Stomach smooth muscle (tissue), 2 donors: ENCODE results near the gene NEURL1.

ENCODE experiments used
- H3K27ac ChIP-seq: one replicate; pipeline ENCODE4 v1.7.0; 2013; ENCODE audit warnings: mild to moderate bottlenecking, low read length, inconsistent platforms
- H3K27me3 ChIP-seq, 2 donors: one replicate each; pipeline ENCODE4 v1.7.0; 2013; ENCODE audit warnings: low read length in 2 of 2; ENCODE audit not compliant: insufficient read depth in 2 of 2, control insufficient read depth in 1 of 2
- H3K36me3 ChIP-seq, 2 donors: one replicate each; pipeline ENCODE4 v1.7.0; 2013; ENCODE audit warnings: low read length in 2 of 2; ENCODE audit not compliant: control insufficient read depth in 2 of 2, insufficient read depth in 2 of 2
- H3K4me1 ChIP-seq: one replicate; pipeline ENCODE4 v1.7.0; 2013; ENCODE audit warnings: low read length; ENCODE audit not compliant: control insufficient read depth, insufficient read depth
- H3K4me3 ChIP-seq, 2 donors: one replicate each; pipeline ENCODE4 v1.7.0; 2013; ENCODE audit warnings: low read length in 2 of 2
- H3K9ac ChIP-seq, 2 donors: one replicate each; pipeline ENCODE4 v1.7.0; 2013; ENCODE audit warnings: low read length in 2 of 2, mild to moderate bottlenecking in 1 of 2
- H3K9me3 ChIP-seq, 2 donors: one replicate each; pipeline ENCODE4 v1.7.0; 2013; ENCODE audit warnings: low read length in 2 of 2; ENCODE audit not compliant: control insufficient read depth in 2 of 2
- donor health status: healthy.
- donor health status: Pancreatic carcinoma.

Gene NEURL1

DNA sequence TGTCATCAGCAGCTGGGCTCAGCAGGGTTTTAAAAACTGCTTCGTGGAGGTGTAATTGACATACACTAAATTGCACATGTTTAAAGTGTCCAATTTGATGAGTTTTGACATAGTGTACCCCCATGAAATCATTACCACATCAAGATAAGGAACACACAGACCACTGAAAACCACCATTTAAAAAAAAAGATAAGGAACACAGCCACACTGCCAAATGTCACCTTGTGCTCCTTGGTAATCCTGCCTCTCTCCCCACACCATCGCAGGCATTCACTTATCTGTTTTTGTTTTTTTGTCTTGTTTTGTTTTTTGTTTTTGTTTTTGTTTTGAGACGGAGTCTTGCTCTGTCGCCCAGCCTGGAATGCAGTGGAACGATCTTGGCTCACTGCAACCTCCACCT lies 75.0 kb downstream of the NEURL1 start:
- Histone ChIP-seq H3K36me3 (no peaks in the 10 kb centered on the region), H3K9ac (no peak overlapping the region), H3K4me3 (no peak overlapping the region), H3K27ac (no peak overlapping the region), H3K9me3 (no peaks in the 10 kb centered on the region), H3K4me1 (no peaks in the 10 kb centered on the region), H3K27me3 (no peaks in the 10 kb centered on the region)

DNA sequence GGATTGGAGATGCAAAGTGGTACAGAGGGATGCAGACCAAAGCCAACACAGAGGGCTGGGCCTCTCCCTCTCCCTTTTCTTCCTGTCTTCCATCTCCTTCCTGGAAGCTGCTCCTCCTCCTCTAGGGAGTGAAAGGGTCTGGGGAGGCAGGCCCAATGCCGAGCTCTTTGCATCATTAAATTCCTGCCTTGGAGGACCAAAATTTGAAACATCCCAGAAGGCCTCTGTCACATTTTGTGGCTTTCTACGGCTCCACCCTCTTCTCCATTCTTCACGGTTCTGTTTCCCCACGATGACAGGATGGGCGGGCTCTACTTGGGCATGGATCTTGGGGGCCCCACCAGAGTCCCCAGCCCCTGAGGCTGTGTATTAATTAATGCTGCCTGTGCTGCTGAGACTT lies 76.4 kb downstream of the NEURL1 start:
- Histone ChIP-seq H3K27ac (no peak overlapping the region), H3K9me3 (no peaks in the 10 kb centered on the region), H3K9ac (no peak overlapping the region), H3K4me1 (no peaks in the 10 kb centered on the region), H3K4me3 (no peak overlapping the region), H3K36me3 (no peaks in the 10 kb centered on the region), H3K27me3 (no peaks in the 10 kb centered on the region)

GRCh38 chr10:103570844-103571655 lies 77.5 kb downstream of the NEURL1 start:
- no peaks in the 10 kb centered on the region for H3K36me3 ChIP-seq
- no peak overlapping the region for H3K4me3 ChIP-seq
- no peaks in the 10 kb centered on the region for H3K27me3 ChIP-seq
- no peaks in the 10 kb centered on the region for H3K9me3 ChIP-seq
- H3K9ac ChIP-seq: no peak overlapping the region
- H3K4me1 ChIP-seq: no peaks in the 10 kb centered on the region
- H3K27ac ChIP-seq: no peak overlapping the region

DNA sequence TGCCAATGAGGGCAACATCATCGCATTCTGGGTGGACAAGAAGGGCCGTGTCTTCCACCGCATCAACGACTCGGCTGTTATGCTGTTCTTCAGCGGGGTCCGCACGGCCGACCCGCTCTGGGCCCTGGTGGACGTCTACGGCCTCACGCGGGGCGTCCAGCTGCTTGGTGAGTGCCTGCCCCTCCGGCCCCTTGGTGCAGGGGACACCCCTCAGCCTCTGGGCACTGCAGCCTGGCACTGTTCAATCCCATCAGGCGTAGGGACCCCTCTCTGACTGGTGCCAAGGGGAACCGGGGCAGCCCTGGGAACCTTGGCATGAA lies 78.1 kb downstream of the NEURL1 start:
- Histone ChIP-seq H3K4me3 (no peak overlapping the region), H3K27me3 (no peaks in the 10 kb centered on the region), H3K27ac (no peak overlapping the region), H3K9me3 (no peaks in the 10 kb centered on the region), H3K4me1 (no peaks in the 10 kb centered on the region), H3K9ac (no peak overlapping the region), H3K36me3 (no peaks in the 10 kb centered on the region)

- no peak overlapping the region for H3K4me3 ChIP-seq
- no peak overlapping the region for H3K27ac ChIP-seq
- no peaks in the 10 kb centered on the region for H3K4me1 ChIP-seq
- no peaks in the 10 kb centered on the region for H3K9me3 ChIP-seq
- no peaks in the 10 kb centered on the region for H3K36me3 ChIP-seq
- H3K9ac ChIP-seq: no peak overlapping the region
- H3K27me3 ChIP-seq: no peaks in the 10 kb centered on the region
These were observed 79.1 kb downstream of the NEURL1 start for GRCh38 chr10:103572347-103573204.

GRCh38 chr10:103573205-103573487 lies 79.6 kb downstream of the NEURL1 start:
- Histone ChIP-seq H3K27me3 (no peaks in the 10 kb centered on the region), H3K36me3 (no peaks in the 10 kb centered on the region), H3K27ac (no peak overlapping the region), H3K9me3 (no peaks in the 10 kb centered on the region), H3K9ac (no peak overlapping the region), H3K4me1 (no peaks in the 10 kb centered on the region), H3K4me3 (no peak overlapping the region)

GRCh38 chr10:103574097-103575061 lies 80.9 kb downstream of the NEURL1 start:
- Histone ChIP-seq H3K4me3 (no peak overlapping the region), H3K27ac (no peak overlapping the region), H3K36me3 (no peaks in the 10 kb centered on the region), H3K27me3 (no peaks in the 10 kb centered on the region), H3K9ac (no peak overlapping the region), H3K4me1 (no peaks in the 10 kb centered on the region), H3K9me3 (no peaks in the 10 kb centered on the region)

DNA sequence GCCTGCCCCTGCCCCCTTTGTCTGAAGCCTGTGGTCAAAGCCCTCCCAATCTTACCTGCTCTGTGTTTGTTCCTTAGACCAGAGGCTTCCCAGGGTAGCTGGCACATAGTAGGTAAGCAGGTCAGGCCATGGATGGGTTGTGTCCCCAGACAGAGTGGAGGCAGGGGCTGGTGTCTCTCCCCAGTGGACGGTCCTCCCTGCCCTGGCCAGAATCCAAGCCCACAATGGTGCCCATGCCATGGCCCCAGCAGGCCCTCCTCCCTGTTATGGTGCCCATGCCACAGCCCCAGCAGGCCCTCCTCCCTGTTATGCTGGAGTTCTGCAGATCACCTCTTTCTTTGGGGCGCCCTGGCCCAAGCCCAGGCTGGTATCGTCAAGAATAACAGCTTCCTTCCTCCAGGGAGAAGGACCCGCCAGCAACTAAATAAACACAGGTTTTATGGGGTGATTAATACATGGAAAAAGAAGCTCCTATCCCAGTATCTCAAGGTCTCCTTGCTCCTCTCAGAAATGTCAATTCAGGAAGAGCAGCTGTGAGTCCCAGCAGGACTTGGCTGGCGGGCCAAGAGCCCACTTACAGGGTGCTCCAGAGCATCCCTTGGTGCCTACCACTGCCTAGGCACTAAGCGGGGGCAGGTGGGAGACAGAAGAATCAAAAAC lies 82.0 kb downstream of the NEURL1 start:
- H3K36me3 ChIP-seq: no peaks in the 10 kb centered on the region
- H3K4me3 ChIP-seq: no peak overlapping the region
- H3K27me3 ChIP-seq: peaks cover 0 to 2% of the 10 kb centered on the region in 2 donors
- no peaks in the 10 kb centered on the region for H3K9me3 ChIP-seq
- H3K4me1 ChIP-seq: no peaks in the 10 kb centered on the region
- H3K27ac ChIP-seq: no peak overlapping the region
- H3K9ac ChIP-seq: no peak overlapping the region

DNA sequence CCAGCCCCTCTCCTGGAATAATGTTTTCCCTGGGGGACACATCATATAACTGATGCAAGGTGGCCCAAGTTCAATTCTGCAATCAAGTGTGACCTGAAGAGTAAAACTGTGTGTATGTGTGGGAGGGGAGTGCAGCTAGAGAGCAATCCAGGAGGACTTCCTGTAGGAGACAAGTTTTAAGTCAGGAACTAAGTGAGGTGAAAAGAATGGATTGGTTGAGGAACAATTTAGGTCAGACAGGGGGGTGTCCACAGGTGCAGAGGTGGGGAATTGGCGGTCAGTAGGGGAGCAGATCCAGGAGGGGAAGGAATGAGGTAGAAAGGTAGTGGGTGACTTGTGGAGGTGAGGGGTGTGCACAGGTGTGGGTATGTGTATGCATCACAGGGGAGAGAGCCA lies 82.6 kb downstream of the NEURL1 start:
- Histone ChIP-seq H3K4me1 (no peaks in the 10 kb centered on the region), H3K4me3 (no peak overlapping the region), H3K27ac (no peak overlapping the region), H3K27me3 (peaks cover 0 to 5% of the 10 kb centered on the region in 2 donors), H3K9ac (no peak overlapping the region), H3K36me3 (no peaks in the 10 kb centered on the region), H3K9me3 (no peaks in the 10 kb centered on the region)

DNA sequence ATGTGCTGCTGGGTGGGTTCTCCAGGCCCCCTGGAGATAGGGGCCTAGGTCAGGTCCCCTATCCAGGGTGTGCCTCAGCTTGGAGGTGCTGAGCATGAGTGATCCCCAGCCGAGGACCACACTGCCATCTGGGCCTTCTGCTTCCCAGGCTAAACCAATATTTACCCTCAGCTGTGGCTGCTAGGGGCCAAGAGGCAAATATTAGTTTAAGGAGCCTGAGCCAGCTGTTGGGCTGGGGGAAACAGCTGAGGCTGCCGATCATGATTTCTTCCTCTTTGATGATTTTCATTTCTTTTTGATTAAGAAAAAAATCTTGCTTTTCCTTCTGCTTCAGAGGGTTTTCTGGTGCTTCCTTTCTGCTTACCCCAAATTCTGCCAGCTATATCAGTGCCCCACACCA lies 83.4 kb downstream of the NEURL1 start:
- Histone ChIP-seq H3K36me3 (no peaks in the 10 kb centered on the region), H3K4me1 (no peaks in the 10 kb centered on the region), H3K27ac (no peak overlapping the region), H3K4me3 (no peak overlapping the region), H3K9me3 (no peaks in the 10 kb centered on the region), H3K9ac (no peak overlapping the region), H3K27me3 (peaks cover 0 to 5% of the 10 kb centered on the region in 2 donors)
